GM10266 (cell line): ENCODE measurements around the gene ZNF185.

Experiments used
- DNase-seq: peaks from one replicate; pipeline ENCODE4 v3.0.0; 2012; ENCODE audit errors: extremely low spot score
- TF ChIP-seq, protein P1 (sequence below): IDR thresholded peaks from 2 replicates; pipeline ENCODE4 v1.5.1; 2012; ENCODE audit warnings: mild to moderate bottlenecking, low read depth; ENCODE audit not compliant: control insufficient read depth, insufficient read depth; ENCODE audit errors: missing control alignments

Gene ZNF185

DNA sequence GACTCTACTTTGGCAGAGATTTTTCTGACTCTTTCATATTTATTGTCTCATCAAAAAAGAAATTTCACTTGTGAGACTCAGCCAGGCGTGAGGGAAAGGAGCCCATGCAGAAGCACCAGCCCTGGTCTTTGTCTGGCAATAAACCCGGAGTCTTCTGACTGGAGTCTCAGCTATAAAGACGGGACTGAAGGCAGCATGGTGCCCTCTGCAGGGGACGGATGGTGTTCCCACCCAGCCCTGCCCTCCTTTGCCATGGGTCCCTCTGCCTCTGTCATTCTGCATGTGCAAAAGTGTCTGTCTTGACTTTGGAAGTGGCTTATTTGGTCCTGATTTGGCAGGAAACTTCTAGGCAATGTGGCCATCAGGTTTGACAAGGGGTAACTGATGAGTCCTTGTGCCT is 14.2 kb downstream of the ZNF185 start:
- TF ChIP-seq, protein P1, sequence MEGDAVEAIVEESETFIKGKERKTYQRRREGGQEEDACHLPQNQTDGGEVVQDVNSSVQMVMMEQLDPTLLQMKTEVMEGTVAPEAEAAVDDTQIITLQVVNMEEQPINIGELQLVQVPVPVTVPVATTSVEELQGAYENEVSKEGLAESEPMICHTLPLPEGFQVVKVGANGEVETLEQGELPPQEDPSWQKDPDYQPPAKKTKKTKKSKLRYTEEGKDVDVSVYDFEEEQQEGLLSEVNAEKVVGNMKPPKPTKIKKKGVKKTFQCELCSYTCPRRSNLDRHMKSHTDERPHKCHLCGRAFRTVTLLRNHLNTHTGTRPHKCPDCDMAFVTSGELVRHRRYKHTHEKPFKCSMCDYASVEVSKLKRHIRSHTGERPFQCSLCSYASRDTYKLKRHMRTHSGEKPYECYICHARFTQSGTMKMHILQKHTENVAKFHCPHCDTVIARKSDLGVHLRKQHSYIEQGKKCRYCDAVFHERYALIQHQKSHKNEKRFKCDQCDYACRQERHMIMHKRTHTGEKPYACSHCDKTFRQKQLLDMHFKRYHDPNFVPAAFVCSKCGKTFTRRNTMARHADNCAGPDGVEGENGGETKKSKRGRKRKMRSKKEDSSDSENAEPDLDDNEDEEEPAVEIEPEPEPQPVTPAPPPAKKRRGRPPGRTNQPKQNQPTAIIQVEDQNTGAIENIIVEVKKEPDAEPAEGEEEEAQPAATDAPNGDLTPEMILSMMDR, result peak; percentile 15
- no peak for DNase-seq

DNA sequence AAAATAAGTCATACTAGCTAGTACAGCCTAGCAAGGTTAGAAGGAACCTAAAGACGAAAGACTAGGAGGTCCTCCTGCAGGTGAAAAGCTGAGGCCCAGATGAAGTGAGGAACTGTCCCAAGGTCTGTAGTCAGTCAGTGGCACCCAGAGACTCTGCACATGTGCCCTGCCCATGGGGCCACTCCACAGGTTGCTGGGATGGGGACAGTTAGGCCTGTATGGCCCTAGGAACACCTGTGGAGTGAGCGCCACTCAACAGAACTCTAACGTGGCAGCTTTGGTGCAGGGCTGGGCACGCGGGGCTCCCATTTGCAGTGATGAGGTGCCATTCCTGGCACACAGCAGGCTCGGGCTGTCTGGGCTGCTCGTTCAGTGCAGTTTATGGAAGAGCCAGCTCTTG is 14.8 kb downstream of the ZNF185 start:
- TF ChIP-seq, protein P1, result no peak
- DNase-seq, result no peak

DNA sequence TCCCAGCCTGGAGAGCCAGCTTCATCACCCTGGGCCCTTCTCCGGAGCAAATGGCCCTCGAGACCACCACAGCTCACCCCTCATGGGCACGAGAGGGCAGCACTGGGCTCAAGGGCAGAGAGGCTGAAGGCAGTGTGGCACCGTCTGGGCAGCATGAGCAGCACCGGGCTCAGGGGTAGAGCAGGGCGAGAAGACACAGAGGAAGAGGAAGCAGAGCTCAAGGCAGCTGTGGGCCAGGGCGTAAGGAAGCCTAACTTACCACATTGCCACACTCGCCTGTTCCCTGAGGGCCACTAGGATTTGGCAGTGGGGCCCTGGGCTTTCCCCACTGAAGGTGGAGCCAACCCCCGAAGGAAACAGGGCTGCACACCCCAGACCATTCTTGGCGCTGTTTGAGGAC is 15.5 kb downstream of the ZNF185 start:
- TF ChIP-seq, protein P1, result no peak
- DNase-seq, result no peak

DNA sequence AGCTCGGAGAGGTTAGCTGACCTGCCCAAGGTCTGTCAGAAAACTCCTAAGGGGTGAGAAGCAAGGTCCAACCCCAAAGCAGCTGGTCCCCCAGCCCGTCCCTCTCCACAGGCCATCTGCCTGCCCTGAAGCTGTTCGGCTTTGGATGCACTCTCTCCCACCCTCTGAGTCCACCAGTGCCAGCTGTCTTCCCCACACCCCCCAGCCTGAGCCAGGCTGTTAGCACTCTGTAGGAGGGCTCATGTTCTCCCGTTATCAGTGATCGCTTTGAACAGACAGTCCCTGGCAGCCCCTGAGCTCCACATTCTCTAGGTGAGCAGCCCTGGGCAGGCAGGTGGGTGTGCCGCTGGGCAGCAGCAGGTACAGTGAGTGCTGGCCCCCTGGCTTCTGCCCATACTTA is 16.0 kb downstream of the ZNF185 start:
- TF ChIP-seq, protein P1, result no peak
- DNase-seq, result no peak

DNA sequence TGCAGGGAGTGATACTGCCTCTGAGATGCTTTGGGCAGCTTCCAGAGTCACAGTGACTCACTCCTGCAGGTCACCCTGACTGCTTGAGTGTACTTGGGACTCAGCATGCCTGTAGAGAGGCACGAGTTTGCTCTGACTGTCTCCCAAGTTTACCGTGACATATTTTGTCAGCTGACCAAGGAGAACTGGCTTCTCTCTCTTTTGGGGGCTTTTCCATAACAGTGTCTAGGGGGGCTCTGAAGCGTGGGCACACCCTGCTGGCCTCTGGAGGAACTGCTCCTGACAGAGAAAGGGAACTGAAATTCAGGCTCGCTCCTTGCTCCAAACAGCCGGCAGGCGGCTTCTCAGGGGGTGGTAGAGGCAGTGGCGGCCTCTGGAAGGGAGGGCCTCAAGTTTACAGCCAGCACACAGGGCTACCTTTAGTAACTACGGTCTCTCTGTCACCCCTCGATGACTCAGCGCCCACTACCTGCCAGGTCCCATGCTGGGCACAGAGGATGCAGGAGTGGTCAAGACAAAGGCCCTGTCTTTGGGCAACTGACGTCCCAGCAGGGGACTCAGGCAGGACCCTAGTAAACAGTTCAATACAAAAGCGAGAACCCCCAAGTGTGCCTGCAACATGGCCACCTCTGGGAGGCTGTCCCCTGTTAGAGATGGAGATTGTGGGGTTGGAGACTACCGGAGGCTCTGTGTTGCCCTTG is 17.8 kb downstream of the ZNF185 start:
- TF ChIP-seq, protein P1, result peak; percentile 51
- DNase-seq, result peak; percentile 49

DNA sequence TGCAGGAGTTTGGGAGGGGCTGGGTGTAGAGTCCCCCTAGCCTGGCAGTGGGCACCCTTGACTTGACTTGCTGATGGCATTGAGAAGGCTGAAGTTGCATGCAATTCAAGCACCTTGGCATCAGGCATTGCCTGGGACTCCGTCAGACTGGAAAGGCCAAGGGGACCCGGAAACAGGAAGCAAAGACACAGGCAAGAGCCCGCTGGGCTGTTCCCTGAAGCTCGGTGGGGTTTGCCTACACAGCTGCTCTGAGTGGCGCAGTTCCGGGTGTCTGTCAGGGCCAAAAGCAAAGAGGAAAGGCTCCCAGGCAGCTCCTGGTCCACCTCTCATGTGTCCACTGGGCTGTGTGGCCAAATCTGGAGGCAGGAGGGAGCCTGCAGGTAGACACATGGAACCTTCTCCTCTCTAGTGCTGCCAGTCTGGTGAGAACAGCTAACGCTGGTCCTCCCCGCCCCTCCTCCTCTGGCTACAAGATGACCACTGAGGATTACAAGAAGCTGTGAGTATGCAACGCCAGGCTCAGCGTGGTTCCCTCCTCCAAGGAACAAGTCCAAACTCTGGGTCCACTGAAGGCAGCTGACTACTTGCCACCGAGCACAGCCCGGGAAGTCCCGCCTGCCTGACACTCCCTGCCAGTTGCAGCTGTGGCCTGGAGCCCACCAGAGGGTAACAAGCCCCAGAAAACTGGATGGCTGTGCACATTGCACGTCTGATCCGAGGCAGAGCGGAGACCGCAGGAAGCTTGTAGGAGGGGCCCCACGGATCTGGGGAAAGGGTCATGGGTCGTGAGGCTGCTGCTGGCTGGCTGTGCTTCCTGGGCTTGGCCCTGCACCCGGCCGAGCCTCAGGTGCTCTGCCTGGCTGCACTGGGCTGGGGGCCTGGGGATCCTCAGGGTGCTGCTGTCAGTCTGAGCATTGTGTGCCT is 20.1 kb downstream of the ZNF185 start:
- no peak for DNase-seq
- TF ChIP-seq, protein P1, result no peak

DNA sequence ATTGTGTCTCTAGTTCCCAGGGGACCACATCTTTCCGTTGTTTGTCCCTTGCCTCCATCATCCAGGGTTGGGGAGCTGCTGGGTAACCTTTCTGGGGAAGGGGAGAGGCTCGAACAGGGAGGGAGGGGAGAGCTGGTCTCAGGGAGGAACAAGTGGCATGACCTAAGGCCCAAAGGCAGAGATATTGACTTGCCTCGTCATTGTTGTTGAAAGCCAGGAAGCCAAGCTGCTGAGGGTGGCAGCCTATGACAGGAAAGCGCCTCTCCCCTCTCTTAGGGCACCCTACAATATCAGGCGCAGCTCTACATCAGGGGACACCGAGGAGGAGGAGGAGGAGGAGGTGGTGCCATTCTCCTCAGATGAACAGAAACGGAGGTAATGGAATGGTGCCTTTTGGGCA is 20.8 kb downstream of the ZNF185 start:
- TF ChIP-seq, protein P1, result no peak
- DNase-seq, result no peak
